ENCODE measurements around the gene PRDX1.
"Not testable (repeated sequence)": the region's sequence is repeated elsewhere in the genome, so short reads cannot be mapped to it uniquely, and the experiment has no call there.

The PRDX1 gene

DNA sequence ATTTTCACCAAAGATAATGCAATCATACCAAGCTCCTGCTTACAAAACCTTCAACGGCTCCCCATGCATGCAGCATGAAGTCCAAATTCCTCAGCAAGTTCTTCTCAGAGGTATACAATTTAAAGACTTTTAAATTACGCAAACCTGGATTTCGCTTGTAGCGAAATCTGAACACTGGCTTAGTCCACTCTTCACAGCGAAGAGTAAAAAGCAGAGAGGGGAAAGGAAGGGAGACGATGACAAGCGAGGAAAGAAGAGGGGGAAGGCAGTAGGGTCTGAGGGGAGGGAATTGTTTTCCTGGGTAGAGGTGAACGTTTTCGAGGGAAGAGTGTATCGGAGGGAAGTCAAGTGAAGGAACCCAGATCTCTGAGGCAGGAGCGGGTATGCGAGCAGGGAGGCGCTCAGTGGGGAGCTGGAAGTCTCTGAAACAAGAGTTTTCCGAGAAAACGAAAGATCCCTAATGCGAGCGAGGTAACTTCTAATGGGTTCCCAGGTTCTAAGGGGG, 31.5 kb downstream of the PRDX1 start:
- Histone ChIP-seq H3K27me3 (ENCODE audit: control insufficient read depth in 2 of 2, insufficient read depth in 2 of 2, low read length in 2 of 2) (no peaks in the 10 kb centered on the region), H3K9me3 (ENCODE audit: control insufficient read depth in 2 of 2, low read length in 2 of 2) (no peaks in the 10 kb centered on the region), H3K27ac (ENCODE audit: low read depth in 2 of 2, low read length in 2 of 2) (peak overlapping the region; percentile 83 to 84), H3K4me1 (ENCODE audit: control insufficient read depth in 2 of 2, insufficient read depth in 2 of 2, low read length in 2 of 2) (peaks cover 11 to 16% of the 10 kb centered on the region in 2 donors), H3K36me3 (ENCODE audit: control insufficient read depth in 2 of 2, insufficient read depth in 2 of 2, low read length in 2 of 2) (no peaks in the 10 kb centered on the region), H3K4me3 (ENCODE audit: low read length in 2 of 2) (peak overlapping the region; percentile 88 to 95), H3K9ac (ENCODE audit: low read depth in 1 of 2, low read length in 2 of 2) (peak overlapping the region; percentile 79 to 98)

- Histone ChIP-seq H3K4me3 (ENCODE audit: low read length in 2 of 2) (peak overlapping the region; percentile 88 to 95), H3K9ac (ENCODE audit: low read depth in 1 of 2, low read length in 2 of 2) (peak overlapping the region in 1 of 2 donors; percentile 98), H3K4me1 (ENCODE audit: control insufficient read depth in 2 of 2, insufficient read depth in 2 of 2, low read length in 2 of 2) (peaks cover 11 to 16% of the 10 kb centered on the region in 2 donors)
- H3K27me3 ChIP-seq (ENCODE audit: control insufficient read depth in 2 of 2, insufficient read depth in 2 of 2, low read length in 2 of 2); H3K9me3 ChIP-seq (ENCODE audit: control insufficient read depth in 2 of 2, low read length in 2 of 2); H3K36me3 ChIP-seq (ENCODE audit: control insufficient read depth in 2 of 2, insufficient read depth in 2 of 2, low read length in 2 of 2); H3K27ac ChIP-seq (ENCODE audit: low read depth in 2 of 2, low read length in 2 of 2): not testable (repeated sequence)
Measured at GRCh38 chr1:45489379-45489778, 32.3 kb downstream of the PRDX1 start.

DNA sequence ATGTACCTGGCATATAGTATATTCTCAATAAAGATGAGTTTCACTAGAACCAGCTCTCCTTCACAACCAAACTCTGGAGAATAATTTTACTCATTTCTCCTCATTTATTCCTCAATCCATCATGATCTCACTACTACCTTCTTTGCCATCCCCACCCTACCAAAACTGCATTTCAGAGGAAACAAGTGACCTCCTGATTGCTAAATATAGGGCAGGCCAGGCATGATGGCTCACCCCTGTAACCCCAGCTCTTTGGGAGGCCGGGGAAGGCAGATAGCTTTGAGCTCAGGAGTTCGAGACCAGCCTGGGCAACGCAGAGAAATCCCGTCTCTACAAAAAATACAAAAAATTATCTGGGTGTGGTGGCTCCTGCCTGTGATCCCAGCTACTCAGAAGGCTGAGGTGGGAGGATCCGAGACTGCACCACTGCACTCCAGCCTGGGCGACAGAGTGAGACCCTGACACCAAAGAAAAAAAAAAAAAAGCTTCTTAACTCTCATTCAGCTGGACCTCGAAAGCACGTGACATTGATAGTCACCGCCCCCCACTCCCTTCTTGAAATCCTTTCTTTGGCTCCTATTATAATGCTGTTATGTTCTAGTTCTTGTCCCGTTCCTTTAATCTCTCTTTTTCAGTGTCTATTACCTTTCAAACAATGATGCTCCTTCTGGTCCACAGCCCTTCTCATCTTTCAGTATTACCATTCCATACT, 32.9 kb downstream of the PRDX1 start:
- H3K9me3 ChIP-seq (ENCODE audit: control insufficient read depth in 2 of 2, low read length in 2 of 2) = no peaks in the 10 kb centered on the region
- peaks cover 11 to 16% of the 10 kb centered on the region in 2 donors for H3K4me1 ChIP-seq (ENCODE audit: control insufficient read depth in 2 of 2, insufficient read depth in 2 of 2, low read length in 2 of 2)
- no peak overlapping the region for H3K9ac ChIP-seq (ENCODE audit: low read depth in 1 of 2, low read length in 2 of 2)
- H3K27ac ChIP-seq (ENCODE audit: low read depth in 2 of 2, low read length in 2 of 2) = no peak overlapping the region
- H3K4me3 ChIP-seq (ENCODE audit: low read length in 2 of 2) = peak overlapping the region in 1 of 2 donors; percentile 88
- H3K36me3 ChIP-seq (ENCODE audit: control insufficient read depth in 2 of 2, insufficient read depth in 2 of 2, low read length in 2 of 2) = no peaks in the 10 kb centered on the region
- no peaks in the 10 kb centered on the region for H3K27me3 ChIP-seq (ENCODE audit: control insufficient read depth in 2 of 2, insufficient read depth in 2 of 2, low read length in 2 of 2)

GRCh38 chr1:45485949-45486348, 35.7 kb downstream of the PRDX1 start:
- H3K9ac ChIP-seq (ENCODE audit: low read depth in 1 of 2, low read length in 2 of 2) = no peak overlapping the region
- peaks cover 6 to 9% of the 10 kb centered on the region in 2 donors for H3K4me1 ChIP-seq (ENCODE audit: control insufficient read depth in 2 of 2, insufficient read depth in 2 of 2, low read length in 2 of 2)
- H3K4me3 ChIP-seq (ENCODE audit: low read length in 2 of 2) = no peak overlapping the region
- no peak overlapping the region for H3K27ac ChIP-seq (ENCODE audit: low read depth in 2 of 2, low read length in 2 of 2)
- H3K27me3 ChIP-seq (ENCODE audit: control insufficient read depth in 2 of 2, insufficient read depth in 2 of 2, low read length in 2 of 2) = no peaks in the 10 kb centered on the region
- no peaks in the 10 kb centered on the region for H3K9me3 ChIP-seq (ENCODE audit: control insufficient read depth in 2 of 2, low read length in 2 of 2)
- no peaks in the 10 kb centered on the region for H3K36me3 ChIP-seq (ENCODE audit: control insufficient read depth in 2 of 2, insufficient read depth in 2 of 2, low read length in 2 of 2)

- no peaks in the 10 kb centered on the region for H3K9me3 ChIP-seq (ENCODE audit: control insufficient read depth in 2 of 2, low read length in 2 of 2)
- H3K36me3 ChIP-seq (ENCODE audit: control insufficient read depth in 2 of 2, insufficient read depth in 2 of 2, low read length in 2 of 2) = no peaks in the 10 kb centered on the region
- H3K4me3 ChIP-seq (ENCODE audit: low read length in 2 of 2) = no peak overlapping the region
- H3K4me1 ChIP-seq (ENCODE audit: control insufficient read depth in 2 of 2, insufficient read depth in 2 of 2, low read length in 2 of 2) = no peaks in the 10 kb centered on the region
- H3K27me3 ChIP-seq (ENCODE audit: control insufficient read depth in 2 of 2, insufficient read depth in 2 of 2, low read length in 2 of 2) = no peaks in the 10 kb centered on the region
- H3K9ac ChIP-seq (ENCODE audit: low read depth in 1 of 2, low read length in 2 of 2) = no peak overlapping the region
- no peak overlapping the region for H3K27ac ChIP-seq (ENCODE audit: low read depth in 2 of 2, low read length in 2 of 2)
Measured at GRCh38 chr1:45479039-45479748, 42.5 kb downstream of the PRDX1 start.

GRCh38 chr1:45478121-45478814, 43.4 kb downstream of the PRDX1 start:
- Histone ChIP-seq H3K4me1 (ENCODE audit: control insufficient read depth in 2 of 2, insufficient read depth in 2 of 2, low read length in 2 of 2) (no peaks in the 10 kb centered on the region), H3K9me3 (ENCODE audit: control insufficient read depth in 2 of 2, low read length in 2 of 2) (no peaks in the 10 kb centered on the region), H3K27ac (ENCODE audit: low read depth in 2 of 2, low read length in 2 of 2) (no peak overlapping the region), H3K36me3 (ENCODE audit: control insufficient read depth in 2 of 2, insufficient read depth in 2 of 2, low read length in 2 of 2) (no peaks in the 10 kb centered on the region), H3K27me3 (ENCODE audit: control insufficient read depth in 2 of 2, insufficient read depth in 2 of 2, low read length in 2 of 2) (no peaks in the 10 kb centered on the region), H3K4me3 (ENCODE audit: low read length in 2 of 2) (no peak overlapping the region), H3K9ac (ENCODE audit: low read depth in 1 of 2, low read length in 2 of 2) (no peak overlapping the region)

DNA sequence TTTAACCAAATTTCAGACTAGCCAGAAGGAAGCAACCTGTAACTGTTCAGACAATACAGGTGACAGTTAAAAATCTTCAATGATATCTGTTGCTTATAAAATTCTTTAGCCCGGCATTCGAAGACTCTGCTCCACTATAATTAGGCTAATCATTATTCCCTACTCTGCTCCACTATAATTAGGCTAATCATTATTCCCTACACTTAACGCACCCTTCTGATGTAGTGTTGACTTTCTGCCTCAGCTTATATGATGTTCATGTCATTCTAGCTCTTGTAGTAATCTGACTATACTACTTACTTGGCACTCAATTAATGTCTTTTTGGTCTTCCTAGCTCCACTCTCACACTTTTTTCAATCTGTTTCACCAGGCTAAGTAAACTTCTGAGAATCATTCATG, 44.0 kb downstream of the PRDX1 start:
- no peaks in the 10 kb centered on the region for H3K27me3 ChIP-seq (ENCODE audit: control insufficient read depth in 2 of 2, insufficient read depth in 2 of 2, low read length in 2 of 2)

DNA sequence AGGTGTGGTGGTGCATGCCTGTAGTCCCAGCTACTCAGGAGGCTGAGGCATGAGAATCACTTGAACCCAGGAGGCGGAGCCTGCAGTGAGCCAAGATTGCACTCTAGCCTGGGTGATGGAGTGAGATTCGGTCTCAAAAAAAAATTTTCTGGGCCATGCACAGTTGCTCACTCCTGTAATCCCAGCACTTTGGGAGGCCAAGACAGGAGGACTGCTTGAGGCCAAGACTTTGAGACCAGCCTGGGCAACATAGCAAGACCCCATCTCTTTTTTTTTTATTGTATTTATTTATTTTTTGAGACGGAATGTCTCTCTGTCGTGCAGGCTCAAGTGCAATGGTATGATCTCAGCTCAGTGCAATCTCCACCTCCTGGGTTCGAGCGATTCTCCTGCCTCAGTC, 47.5 kb downstream of the PRDX1 start:
- not testable (repeated sequence) for H3K27ac ChIP-seq (ENCODE audit: low read depth in 2 of 2, low read length in 2 of 2); H3K9me3 ChIP-seq (ENCODE audit: control insufficient read depth in 2 of 2, low read length in 2 of 2); H3K9ac ChIP-seq (ENCODE audit: low read depth in 1 of 2, low read length in 2 of 2); H3K4me3 ChIP-seq (ENCODE audit: low read length in 2 of 2); H3K27me3 ChIP-seq (ENCODE audit: control insufficient read depth in 2 of 2, insufficient read depth in 2 of 2, low read length in 2 of 2); H3K4me1 ChIP-seq (ENCODE audit: control insufficient read depth in 2 of 2, insufficient read depth in 2 of 2, low read length in 2 of 2); H3K36me3 ChIP-seq (ENCODE audit: control insufficient read depth in 2 of 2, insufficient read depth in 2 of 2, low read length in 2 of 2)

More for the DNA sequence above, 44.0 kb downstream of the PRDX1 start:
- no peaks in the 10 kb centered on the region for H3K4me1 ChIP-seq (ENCODE audit: control insufficient read depth in 2 of 2, insufficient read depth in 2 of 2, low read length in 2 of 2)
- H3K27ac ChIP-seq (ENCODE audit: low read depth in 2 of 2, low read length in 2 of 2) = no peak overlapping the region
- H3K9me3 ChIP-seq (ENCODE audit: control insufficient read depth in 2 of 2, low read length in 2 of 2) = no peaks in the 10 kb centered on the region
- H3K4me3 ChIP-seq (ENCODE audit: low read length in 2 of 2) = no peak overlapping the region
- no peaks in the 10 kb centered on the region for H3K36me3 ChIP-seq (ENCODE audit: control insufficient read depth in 2 of 2, insufficient read depth in 2 of 2, low read length in 2 of 2)
- no peak overlapping the region for H3K9ac ChIP-seq (ENCODE audit: low read depth in 1 of 2, low read length in 2 of 2)

GRCh38 chr1:45473302-45473701, 48.4 kb downstream of the PRDX1 start:
- Histone ChIP-seq H3K27ac (ENCODE audit: low read depth in 2 of 2, low read length in 2 of 2) (no peak overlapping the region), H3K4me3 (ENCODE audit: low read length in 2 of 2) (no peak overlapping the region), H3K9ac (ENCODE audit: low read depth in 1 of 2, low read length in 2 of 2) (no peak overlapping the region), H3K27me3 (ENCODE audit: control insufficient read depth in 2 of 2, insufficient read depth in 2 of 2, low read length in 2 of 2) (no peaks in the 10 kb centered on the region), H3K4me1 (ENCODE audit: control insufficient read depth in 2 of 2, insufficient read depth in 2 of 2, low read length in 2 of 2) (no peaks in the 10 kb centered on the region), H3K9me3 (ENCODE audit: control insufficient read depth in 2 of 2, low read length in 2 of 2) (no peaks in the 10 kb centered on the region), H3K36me3 (ENCODE audit: control insufficient read depth in 2 of 2, insufficient read depth in 2 of 2, low read length in 2 of 2) (no peaks in the 10 kb centered on the region)

- no peak overlapping the region for H3K9ac ChIP-seq (ENCODE audit: low read depth in 1 of 2, low read length in 2 of 2)
- H3K27me3 ChIP-seq (ENCODE audit: control insufficient read depth in 2 of 2, insufficient read depth in 2 of 2, low read length in 2 of 2) = no peaks in the 10 kb centered on the region
- no peaks in the 10 kb centered on the region for H3K4me1 ChIP-seq (ENCODE audit: control insufficient read depth in 2 of 2, insufficient read depth in 2 of 2, low read length in 2 of 2)
- H3K27ac ChIP-seq (ENCODE audit: low read depth in 2 of 2, low read length in 2 of 2) = no peak overlapping the region
- H3K9me3 ChIP-seq (ENCODE audit: control insufficient read depth in 2 of 2, low read length in 2 of 2) = no peaks in the 10 kb centered on the region
- no peak overlapping the region for H3K4me3 ChIP-seq (ENCODE audit: low read length in 2 of 2)
- H3K36me3 ChIP-seq (ENCODE audit: control insufficient read depth in 2 of 2, insufficient read depth in 2 of 2, low read length in 2 of 2) = no peaks in the 10 kb centered on the region
Measured at GRCh38 chr1:45470306-45470798, 51.3 kb downstream of the PRDX1 start.

Data from mucosa of rectum (tissue), 2 donors.